ENCODE results near the gene PFDN4.

DNA sequence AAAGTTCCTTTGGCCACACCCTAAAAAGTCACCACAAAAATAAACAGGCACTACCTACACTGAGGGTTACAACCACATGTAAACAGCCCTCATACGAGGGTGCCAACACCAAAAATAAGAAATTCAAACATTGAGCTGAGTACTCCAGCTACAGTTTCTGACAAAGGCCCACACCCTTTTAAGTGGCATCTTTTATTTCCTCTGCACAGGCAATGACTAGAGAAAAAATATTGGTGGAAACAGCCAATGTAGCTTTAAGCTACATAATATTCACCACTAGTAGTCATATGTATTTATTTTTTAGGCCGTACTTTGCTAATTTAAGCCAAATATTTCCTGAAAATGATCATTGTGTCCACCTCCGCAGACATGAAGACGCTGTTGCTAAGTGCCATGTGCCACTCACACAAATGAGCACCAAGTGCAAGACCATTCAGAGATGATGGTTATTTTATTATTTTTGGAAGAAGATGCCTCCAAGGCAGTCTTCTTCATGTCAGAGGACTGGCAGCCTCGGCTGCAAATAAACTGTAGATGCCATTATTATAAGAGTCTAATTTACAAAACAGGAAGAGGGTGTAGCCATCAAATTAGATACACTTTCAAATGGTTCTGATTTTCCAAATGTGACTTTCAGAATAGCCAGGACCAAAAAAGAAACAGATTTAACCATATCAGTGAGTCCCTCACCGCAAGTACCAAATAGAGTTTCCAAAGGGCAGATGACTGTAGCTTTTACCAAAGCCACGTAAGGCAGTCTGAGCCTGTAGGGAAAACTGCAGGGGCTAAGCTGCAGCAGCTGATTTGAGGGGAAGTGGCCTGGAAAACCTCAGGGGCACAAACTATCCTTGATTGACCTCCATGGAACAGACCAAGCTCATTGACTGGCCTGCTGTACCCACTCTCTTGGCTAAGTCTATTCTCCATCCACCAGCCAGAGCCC is 47.6 kb upstream of the PFDN4 start:
- no peak for TF ChIP-seq EZH2 (IDR thresholded peaks at IDR 0.05; ENCODE audit: insufficient read depth, poor library complexity, severe bottlenecking)
- TF ChIP-seq EZH2phosphoT487 (IDR thresholded peaks at IDR 0.05; ENCODE audit: insufficient read depth, low read depth), result no peak

Measured in GM23248 (cell line).